NCI-H345 (cell line): ENCODE measurements around the gene PEA15.

Experiments
- DNase-seq: peaks from one replicate; lab custom pipeline; 2025; lab: John Stamatoyannopoulos, UW

Gene PEA15

DNA sequence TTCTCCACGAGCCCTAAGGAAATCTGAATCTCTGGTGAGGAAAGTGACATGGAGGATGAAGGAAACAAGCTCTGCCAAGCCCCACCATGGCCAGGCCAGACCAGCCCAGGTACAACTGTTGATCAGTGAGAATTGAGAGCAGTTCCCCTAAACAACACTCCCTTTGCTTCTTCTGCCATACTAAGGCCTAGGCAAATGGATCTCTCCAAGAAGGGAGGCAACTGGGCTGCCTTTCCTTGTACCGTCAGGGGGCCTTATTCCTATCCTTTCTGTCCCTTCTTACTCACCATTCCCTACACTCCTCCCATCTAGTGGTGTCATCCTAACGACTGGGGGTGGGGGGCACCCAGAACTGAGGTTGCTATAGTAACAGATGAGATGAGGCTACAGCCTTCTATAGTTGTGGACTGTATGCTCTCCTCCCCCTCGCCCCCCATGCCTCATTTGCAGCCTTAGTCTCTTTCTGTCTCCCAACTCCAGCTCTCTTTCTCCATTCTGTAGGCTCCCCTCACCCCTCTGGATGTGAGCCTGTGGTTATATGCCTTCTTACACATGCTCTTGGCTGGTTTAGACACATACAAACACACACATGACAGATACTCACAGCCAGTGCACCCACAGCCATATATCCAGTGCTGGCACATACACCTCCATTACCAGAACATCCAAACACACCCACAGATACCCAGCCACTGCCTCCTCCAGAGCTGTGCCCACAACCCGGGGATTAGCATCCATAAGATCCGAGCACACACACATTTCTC, 3.6 kb downstream of the PEA15 start:
- no peak for DNase-seq

- DNase-seq: no peak
Observed at GRCh38 chr1:160209321-160210046, 4.3 kb downstream of the PEA15 start.

DNA sequence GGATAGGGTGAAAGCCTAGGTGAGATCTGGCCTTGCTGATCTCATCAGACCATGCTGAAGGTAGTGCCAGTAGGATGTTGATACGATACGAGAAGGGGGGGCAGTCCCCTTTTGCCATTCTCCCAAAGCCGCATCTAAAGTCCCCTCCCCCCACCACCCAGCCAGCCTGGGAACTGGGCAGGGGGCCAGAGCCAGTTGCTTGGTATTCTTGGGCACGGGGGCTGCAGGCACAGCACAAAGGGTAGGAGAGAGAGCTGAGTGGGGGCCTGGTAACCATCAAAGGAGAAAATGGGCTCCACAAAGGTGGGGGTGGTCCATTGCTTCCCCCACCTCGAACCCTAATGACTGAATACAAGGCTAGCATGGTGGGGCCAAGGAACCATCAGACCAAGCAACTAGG, 5.4 kb downstream of the PEA15 start:
- DNase-seq: no peak

GRCh38 chr1:160211046-160211790, 6.0 kb downstream of the PEA15 start:
- DNase-seq: no peak

DNA sequence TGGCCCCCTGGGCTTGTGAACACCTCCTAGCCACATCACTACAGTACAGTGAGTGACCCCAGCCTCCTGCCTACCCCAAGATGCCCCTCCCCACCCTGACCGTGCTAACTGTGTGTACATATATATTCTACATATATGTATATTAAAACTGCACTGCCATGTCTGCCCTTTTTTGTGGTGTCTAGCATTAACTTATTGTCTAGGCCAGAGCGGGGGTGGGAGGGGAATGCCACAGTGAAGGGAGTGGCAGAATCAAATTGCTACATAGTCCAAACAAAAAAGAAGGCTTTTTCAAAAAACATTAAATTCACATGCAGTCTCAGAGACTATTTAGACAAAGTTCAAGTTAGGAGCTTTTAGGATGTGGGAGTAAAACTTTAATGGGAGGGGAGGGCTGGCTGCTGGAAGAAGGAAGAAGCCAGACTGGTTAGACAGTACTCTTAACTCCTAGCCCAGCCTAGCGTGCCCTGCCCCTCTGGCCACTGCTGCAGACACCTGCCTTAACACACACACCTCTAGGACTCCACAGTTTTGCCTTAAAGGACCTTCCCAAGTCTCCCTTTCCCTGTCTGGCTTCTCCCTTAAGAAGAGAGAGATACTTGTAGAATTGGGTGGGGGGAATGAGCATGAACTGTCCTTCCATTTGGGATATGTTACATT, 9.4 kb downstream of the PEA15 start:
- no peak for DNase-seq

- no peak for DNase-seq
Observed at GRCh38 chr1:160216301-160216700, 11.1 kb downstream of the PEA15 start.

GRCh38 chr1:160217481-160218051, 12.4 kb downstream of the PEA15 start:
- peak; percentile 38 for DNase-seq

GRCh38 chr1:160219062-160219929, 14.1 kb downstream of the PEA15 start:
- DNase-seq: peak; percentile 31

DNA sequence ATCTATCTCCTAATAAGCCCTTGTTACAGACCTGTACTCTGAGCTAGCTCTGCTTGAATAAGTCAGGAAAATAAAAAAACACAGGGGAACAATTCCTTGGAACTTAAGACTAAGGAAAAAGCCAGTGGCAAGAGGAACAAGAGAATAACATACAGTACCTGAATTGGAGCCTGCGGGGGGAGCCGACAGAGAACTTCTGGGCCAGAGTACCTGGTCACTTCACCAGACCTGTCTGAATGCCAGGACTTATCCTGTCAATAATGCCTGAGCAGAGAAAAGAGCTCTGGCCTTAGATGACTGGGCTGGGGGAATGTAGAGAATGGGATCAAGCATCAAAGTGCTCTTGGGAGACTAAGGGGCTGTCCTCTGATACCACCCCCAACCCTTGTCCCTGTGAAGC, 15.1 kb downstream of the PEA15 start:
- DNase-seq: no peak

GRCh38 chr1:160221089-160221488, 15.9 kb downstream of the PEA15 start:
- DNase-seq: no peak

DNA sequence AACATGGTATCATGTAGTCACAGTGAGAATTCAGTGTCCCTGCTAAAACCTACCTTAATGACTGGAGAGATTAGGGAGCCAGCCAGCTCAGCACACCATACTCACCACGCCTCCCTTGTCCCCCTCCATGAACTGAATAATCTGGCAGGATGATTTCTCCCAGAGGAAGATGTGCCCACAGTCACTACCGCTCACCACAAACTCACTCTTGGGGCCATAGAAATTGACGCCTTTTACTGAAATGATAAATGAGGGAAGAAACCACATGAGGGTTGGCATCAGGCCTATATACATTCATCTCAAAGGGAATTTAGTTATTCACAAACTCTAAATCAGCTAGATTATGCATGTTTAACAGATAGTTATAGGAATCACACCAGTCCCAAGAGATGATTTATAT, 17.4 kb downstream of the PEA15 start:
- DNase-seq: no peak

DNA sequence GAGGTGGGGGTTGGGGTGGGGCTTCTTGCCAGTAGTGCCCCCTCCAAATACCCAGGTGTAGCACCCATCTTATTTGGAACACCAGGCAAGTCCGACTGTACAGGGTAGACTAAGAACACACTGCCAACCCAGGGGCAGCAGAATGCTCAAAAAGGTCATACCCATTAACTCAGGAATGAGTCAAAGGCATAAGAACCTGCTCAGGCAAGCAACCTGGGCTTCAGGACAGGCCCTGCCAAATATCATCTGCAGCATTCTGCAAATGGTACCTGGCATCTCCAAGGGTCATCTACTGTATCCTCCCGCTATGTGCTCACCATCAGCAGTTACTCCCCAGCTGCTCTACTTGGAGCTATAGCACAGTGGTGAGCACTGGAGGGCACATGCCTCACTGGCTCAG, 19.4 kb downstream of the PEA15 start:
- no peak for DNase-seq

- no peak for DNase-seq
Observed at GRCh38 chr1:160225345-160225744, 20.2 kb downstream of the PEA15 start.

- DNase-seq: no peak
Observed at GRCh38 chr1:160226623-160227022, 21.4 kb downstream of the PEA15 start.

- DNase-seq: no peak
Observed at GRCh38 chr1:160227034-160227433, 21.9 kb downstream of the PEA15 start.

GRCh38 chr1:160227561-160227960, 22.4 kb downstream of the PEA15 start:
- DNase-seq: no peak

GRCh38 chr1:160228431-160228830, 23.2 kb downstream of the PEA15 start:
- DNase-seq: no peak

DNA sequence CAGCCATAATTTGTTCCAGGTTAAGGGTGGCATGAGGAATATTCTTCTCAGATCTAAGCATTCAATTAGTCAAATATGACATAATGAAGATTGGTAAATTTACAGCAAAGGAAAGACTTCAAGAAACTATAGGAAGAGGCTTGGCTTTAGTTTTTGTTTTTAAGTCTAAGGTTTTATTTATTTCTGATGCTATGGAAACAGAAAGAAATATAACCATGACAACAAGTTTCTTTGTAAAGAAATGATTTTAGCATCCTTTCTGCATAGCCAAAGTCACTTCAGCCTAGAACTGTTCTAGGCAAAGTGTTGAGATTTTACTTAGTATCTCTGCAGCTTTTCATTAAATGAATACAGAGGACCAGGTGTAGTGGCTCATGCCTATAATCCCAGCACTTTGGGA, 27.7 kb downstream of the PEA15 start:
- no peak for DNase-seq

- no peak for DNase-seq
Observed at GRCh38 chr1:160236806-160237205, 31.6 kb downstream of the PEA15 start.

GRCh38 chr1:160237558-160237957, 32.4 kb downstream of the PEA15 start:
- no peak for DNase-seq

DNA sequence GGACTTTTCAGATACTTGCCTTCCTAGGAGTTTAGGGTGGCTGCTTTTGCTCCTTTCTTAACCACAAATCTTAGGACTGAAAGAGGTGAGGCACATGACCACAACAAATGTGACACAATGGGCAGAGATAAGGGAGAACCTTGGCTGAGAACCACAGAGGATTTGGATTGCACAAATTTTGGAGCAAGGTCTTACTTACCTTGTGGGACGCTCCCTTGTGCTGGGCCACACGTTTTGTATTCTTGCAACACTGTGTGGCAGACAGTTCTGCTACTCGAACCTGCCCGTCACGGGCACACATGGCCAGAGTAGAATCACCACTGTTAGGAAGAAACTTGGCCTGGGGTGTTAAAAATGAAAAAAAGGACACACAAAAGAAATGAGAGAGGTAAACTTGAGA, 33.2 kb downstream of the PEA15 start:
- DNase-seq: no peak
